ENCODE results near the gene FBXL16.

The FBXL16 gene

GRCh38 chr16:720447-720989 lies 14.9 kb upstream of the FBXL16 start:
- peak; percentile 74 for DNase-seq (ENCODE audit: extremely low spot score)
- TF ChIP-seq, protein P1, sequence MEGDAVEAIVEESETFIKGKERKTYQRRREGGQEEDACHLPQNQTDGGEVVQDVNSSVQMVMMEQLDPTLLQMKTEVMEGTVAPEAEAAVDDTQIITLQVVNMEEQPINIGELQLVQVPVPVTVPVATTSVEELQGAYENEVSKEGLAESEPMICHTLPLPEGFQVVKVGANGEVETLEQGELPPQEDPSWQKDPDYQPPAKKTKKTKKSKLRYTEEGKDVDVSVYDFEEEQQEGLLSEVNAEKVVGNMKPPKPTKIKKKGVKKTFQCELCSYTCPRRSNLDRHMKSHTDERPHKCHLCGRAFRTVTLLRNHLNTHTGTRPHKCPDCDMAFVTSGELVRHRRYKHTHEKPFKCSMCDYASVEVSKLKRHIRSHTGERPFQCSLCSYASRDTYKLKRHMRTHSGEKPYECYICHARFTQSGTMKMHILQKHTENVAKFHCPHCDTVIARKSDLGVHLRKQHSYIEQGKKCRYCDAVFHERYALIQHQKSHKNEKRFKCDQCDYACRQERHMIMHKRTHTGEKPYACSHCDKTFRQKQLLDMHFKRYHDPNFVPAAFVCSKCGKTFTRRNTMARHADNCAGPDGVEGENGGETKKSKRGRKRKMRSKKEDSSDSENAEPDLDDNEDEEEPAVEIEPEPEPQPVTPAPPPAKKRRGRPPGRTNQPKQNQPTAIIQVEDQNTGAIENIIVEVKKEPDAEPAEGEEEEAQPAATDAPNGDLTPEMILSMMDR (IDR thresholded peaks at IDR 0.05; ENCODE audit: control extremely low read depth, extremely low read depth, low read depth, missing control alignments): peak; percentile 32
- ChIA-PET CTCF (interaction anchor here (0.8 to 8.0 kb wide), 17 partner anchors 8 to 383 kb away, joined by 3 to 59 read pairs (median 5); partner anchors contain the start of genes CIAO3 and MSLN), POLR2A (interaction anchor here (0.6 kb wide), 1 partner anchor 150 kb away, joined by 3 read pairs; no protein-coding TSS in a partner anchor)

DNA sequence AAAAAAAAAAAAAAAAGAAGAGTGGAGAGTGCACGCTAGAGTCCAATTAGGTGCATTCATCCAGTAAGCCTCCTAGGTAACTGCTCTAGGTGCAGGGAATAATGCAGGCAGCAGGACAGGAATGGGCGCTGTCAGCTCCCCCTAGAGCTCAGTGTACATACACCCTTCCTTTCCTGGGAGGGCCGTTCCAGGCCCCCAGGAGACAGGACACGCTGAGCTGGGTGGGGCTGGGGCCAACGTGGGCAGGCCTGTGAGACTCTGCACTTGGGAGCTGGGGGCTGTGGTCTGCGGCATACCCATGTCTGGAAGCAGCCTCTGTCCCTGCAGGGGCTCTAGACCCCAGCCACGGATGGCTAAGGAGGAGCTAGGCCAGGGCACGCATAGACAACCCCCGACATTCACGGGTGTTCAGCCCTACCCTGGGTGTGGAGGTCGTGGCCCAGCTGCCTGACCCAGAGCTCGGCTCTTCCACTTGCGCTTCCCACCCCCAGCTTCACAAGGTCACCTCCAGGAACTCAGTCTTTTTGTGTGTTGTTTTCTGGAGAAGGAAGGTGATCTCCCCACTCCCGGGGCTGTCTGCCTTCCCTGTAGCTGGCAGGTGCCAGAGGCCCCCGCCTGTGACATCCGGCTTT lies 14.3 kb upstream of the FBXL16 start:
- CTCF ChIA-PET: interaction anchor here (0.8 to 8.0 kb wide), 14 partner anchors 8 to 384 kb away, joined by 3 to 59 read pairs (median 5); partner anchors contain the start of genes CIAO3 and MSLN
- TF ChIP-seq, protein P1 (IDR thresholded peaks at IDR 0.05; ENCODE audit: control extremely low read depth, extremely low read depth, low read depth, missing control alignments): peak; percentile 28
- POLR2A ChIA-PET: no interaction called here
- DNase-seq (ENCODE audit: extremely low spot score): no peak

DNA sequence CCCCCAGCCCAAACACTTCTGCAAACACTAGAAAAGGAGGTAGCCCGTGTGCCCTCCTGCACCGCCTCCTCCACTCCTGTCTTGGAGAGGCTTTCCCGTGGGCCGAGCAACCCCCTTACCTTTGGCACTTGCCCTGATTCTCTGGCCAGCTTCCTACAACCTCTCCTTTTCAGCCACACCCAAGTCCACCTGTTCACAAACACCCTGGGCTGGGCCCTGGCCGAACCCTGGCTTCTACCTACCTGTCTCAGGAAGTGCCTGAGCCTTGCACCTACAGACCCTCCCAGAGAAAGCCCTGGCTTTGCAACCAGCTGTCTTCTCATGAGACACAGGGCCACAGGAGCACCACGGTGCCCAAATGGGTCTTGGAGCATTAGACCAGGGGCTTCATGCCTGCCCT lies 13.3 kb upstream of the FBXL16 start:
- no peak for DNase-seq (ENCODE audit: extremely low spot score)

GRCh38 chr16:718389-718788 lies 12.8 kb upstream of the FBXL16 start:
- ChIA-PET POLR2A (no interaction called here), CTCF (no interaction called here)
- TF ChIP-seq, protein P1 (IDR thresholded peaks at IDR 0.05; ENCODE audit: control extremely low read depth, extremely low read depth, low read depth, missing control alignments): no peak
- no peak for DNase-seq (ENCODE audit: extremely low spot score)

More for the DNA sequence above, 13.3 kb upstream of the FBXL16 start:
- ChIA-PET POLR2A (no interaction called here), CTCF (interaction anchor here (1.4 to 3.8 kb wide), 5 partner anchors 15 to 66 kb away, joined by 3 to 31 read pairs (median 7); no protein-coding TSS in a partner anchor)
- TF ChIP-seq, protein P1 (IDR thresholded peaks at IDR 0.05; ENCODE audit: control extremely low read depth, extremely low read depth, low read depth, missing control alignments): no peak

- CTCF ChIA-PET: interaction anchor here (2.7 to 8.3 kb wide), 2 partner anchors 19 to 67 kb away, joined by 9 to 169 read pairs; partner anchors contain the start of genes CHTF18 and RPUSD1
- TF ChIP-seq, protein P1 (IDR thresholded peaks at IDR 0.05; ENCODE audit: control extremely low read depth, extremely low read depth, low read depth, missing control alignments): no peak
- DNase-seq (ENCODE audit: extremely low spot score): no peak
- POLR2A ChIA-PET: no interaction called here
Observed at GRCh38 chr16:717450-718245, 12.0 kb upstream of the FBXL16 start.

- ChIA-PET CTCF (interaction anchor here (1.5 to 8.3 kb wide), 4 partner anchors 9 to 325 kb away, joined by 3 to 169 read pairs (median 10); partner anchors contain the start of genes CCDC78, CHTF18, HAGHL and RPUSD1), POLR2A (no interaction called here)
- DNase-seq (ENCODE audit: extremely low spot score): no peak
- TF ChIP-seq, protein P1 (IDR thresholded peaks at IDR 0.05; ENCODE audit: control extremely low read depth, extremely low read depth, low read depth, missing control alignments): no peak
Observed at GRCh38 chr16:716768-717325, 11.2 kb upstream of the FBXL16 start.
